WERI-Rb-1 (cell line): ENCODE measurements around the gene FAM184A.

Experiments used
- DNase-seq: peaks from one replicate; pipeline ENCODE4 v3.0.0-alpha.2; 2020
- H3K27ac ChIP-seq: fragments of 250-450 bp; sonication (Bioruptor Pico); 2 replicates; pipeline ENCODE4 v1.5.1; 2020; ENCODE audit warnings: mild to moderate bottlenecking, moderate library complexity
- H3K27me3 ChIP-seq: fragments of 250-450 bp; sonication (Bioruptor Pico); 2 replicates; pipeline ENCODE4 v1.5.1; 2021; ENCODE audit warnings: mild to moderate bottlenecking, low read depth, moderate library complexity; ENCODE audit not compliant: insufficient read depth, severe bottlenecking
- H3K36me3 ChIP-seq: fragments of 250-450 bp; sonication (Bioruptor Pico); 2 replicates; pipeline ENCODE4 v1.5.1; 2020; ENCODE audit warnings: mild to moderate bottlenecking, moderate library complexity
- H3K4me3 ChIP-seq: 2 replicates; pipeline ENCODE4 v1.5.1; 2011; ENCODE audit warnings: low read depth, mild to moderate bottlenecking, control low read depth, low read length
- H3K9me3 ChIP-seq: fragments of 250-450 bp; sonication (Bioruptor Pico); 2 replicates; pipeline ENCODE4 v1.5.1; 2021; ENCODE audit warnings: mild to moderate bottlenecking, moderate library complexity; ENCODE audit not compliant: severe bottlenecking
- CTCF ChIP-seq: IDR thresholded peaks from 2 replicates; pipeline ENCODE4 v1.5.1; 2011; ENCODE audit warnings: low read depth, mild to moderate bottlenecking, control low read depth, inconsistent platforms, low read length

The FAM184A gene

GRCh38 chr6:119060255-119060907, 18.1 kb downstream of the FAM184A start:
- Histone ChIP-seq H3K27ac (no peak overlapping the region), H3K4me3 (no peak overlapping the region), H3K27me3 (no peaks in the 10 kb centered on the region), H3K9me3 (no peaks in the 10 kb centered on the region), H3K36me3 (no peaks in the 10 kb centered on the region)
- no peak for DNase-seq
- no peak for TF ChIP-seq CTCF

- no peak overlapping the region for H3K4me3 ChIP-seq
- no peak for TF ChIP-seq CTCF
- H3K9me3 ChIP-seq, result peaks cover 3% of the 10 kb centered on the region
- H3K27me3 ChIP-seq, result no peaks in the 10 kb centered on the region
- no peak overlapping the region for H3K27ac ChIP-seq
- DNase-seq, result no peak
- no peaks in the 10 kb centered on the region for H3K36me3 ChIP-seq
Measured at GRCh38 chr6:119055069-119055468, 23.4 kb downstream of the FAM184A start.

GRCh38 chr6:119052987-119053386, 25.5 kb downstream of the FAM184A start:
- TF ChIP-seq CTCF, result no peak
- H3K9me3 ChIP-seq, result peaks cover 3% of the 10 kb centered on the region
- no peaks in the 10 kb centered on the region for H3K36me3 ChIP-seq

GRCh38 chr6:119052292-119052889, 26.1 kb downstream of the FAM184A start:
- no peak for DNase-seq
- no peak for TF ChIP-seq CTCF
- Histone ChIP-seq H3K27me3 (no peaks in the 10 kb centered on the region), H3K27ac (no peak overlapping the region), H3K4me3 (no peak overlapping the region), H3K36me3 (no peaks in the 10 kb centered on the region), H3K9me3 (peaks cover 3% of the 10 kb centered on the region)

More at GRCh38 chr6:119052987-119053386, 25.5 kb downstream of the FAM184A start:
- no peak for DNase-seq
- Histone ChIP-seq H3K27ac (no peak overlapping the region), H3K4me3 (no peak overlapping the region), H3K27me3 (no peaks in the 10 kb centered on the region)

GRCh38 chr6:119044255-119044654, 34.2 kb downstream of the FAM184A start:
- Histone ChIP-seq H3K9me3 (no peaks in the 10 kb centered on the region), H3K27ac (no peak overlapping the region), H3K4me3 (no peak overlapping the region), H3K36me3 (no peaks in the 10 kb centered on the region), H3K27me3 (no peaks in the 10 kb centered on the region)
- no peak for TF ChIP-seq CTCF
- no peak for DNase-seq
